Tibial nerve (tissue), 4 donors: ENCODE data around the gene TMEM100.

Experiments used
- CTCF ChIP-seq, 5 experiments: fragments of 200-600 bp in 3 of 5; fragments of 450-650 bp in 2 of 5; sonication (generic) in 3 of 5; IDR thresholded peaks; one replicate each; pipeline ENCODE4 v1.5.1; 2016 to 2019; ENCODE audit warnings: antibody characterized with exemption in 5 of 5, mild to moderate bottlenecking in 3 of 5, moderate library complexity in 2 of 5
- EP300 ChIP-seq, 2 donors: sonication (generic); formaldehyde crosslinking; IDR thresholded peaks; one replicate each; pipeline ENCODE4 v1.6.1; 2017; ENCODE audit warnings: antibody characterized with exemption in 2 of 2, mild to moderate bottlenecking in 1 of 2

GRCh38 chr17:55746466-55746865, 23.8 kb upstream of the TMEM100 start:
- no peak for TF ChIP-seq CTCF (IDR thresholded peaks at IDR 0.05)
- TF ChIP-seq EP300 (IDR thresholded peaks at IDR 0.05): no peak
